Mesenchymal stem cell (in vitro differentiated cells and primary cell): ENCODE results near the gene HSPG2.
A peak's percentile ranks its signal among the peaks of the same experiment; 100 is the strongest.

ENCODE experiments used
- DNase-seq: peaks from one replicate; pipeline ENCODE4 v3.0.0-alpha.2; 2013
- H2AFZ ChIP-seq: one replicate; pipeline ENCODE4 v1.6.1; 2013; ENCODE audit warnings: low read depth, mild to moderate bottlenecking, control low read depth, inconsistent platforms, low read length, moderate library complexity
- H2AK5ac ChIP-seq: 2 replicates; pipeline ENCODE4 v1.6.1; 2013; ENCODE audit warnings: low read length, moderate library complexity, mild to moderate bottlenecking, inconsistent platforms; ENCODE audit not compliant: severe bottlenecking
- H2BK120ac ChIP-seq: one replicate; pipeline ENCODE4 v1.6.1; 2013; ENCODE audit warnings: low read depth, mild to moderate bottlenecking, inconsistent platforms, low read length, moderate library complexity
- H2BK12ac ChIP-seq, 2 experiments: one replicate each; pipeline ENCODE4 v1.6.1; 2013; ENCODE audit warnings: inconsistent platforms in 2 of 2, low read length in 2 of 2, mild to moderate bottlenecking in 2 of 2, moderate library complexity in 2 of 2, control low read depth in 1 of 2
- H2BK15ac ChIP-seq: one replicate; pipeline ENCODE4 v1.6.1; 2013; ENCODE audit warnings: mild to moderate bottlenecking, low read depth, inconsistent platforms; ENCODE audit not compliant: poor library complexity, severe bottlenecking
- H2BK5ac ChIP-seq: 2 replicates; pipeline ENCODE4 v1.6.1; 2013; ENCODE audit warnings: low read depth, mild to moderate bottlenecking, low read length, control low read depth, inconsistent platforms; ENCODE audit not compliant: poor library complexity, severe bottlenecking
- H3K14ac ChIP-seq, 2 experiments: one replicate each; pipeline ENCODE4 v1.6.1; 2013; ENCODE audit warnings: inconsistent platforms in 2 of 2, low read length in 2 of 2, control low read depth in 1 of 2, mild to moderate bottlenecking in 1 of 2, moderate library complexity in 1 of 2
- H3K18ac ChIP-seq, 2 experiments: one replicate each; pipeline ENCODE4 v1.6.1; 2013; ENCODE audit warnings: inconsistent platforms in 2 of 2, low read length in 2 of 2, control low read depth in 1 of 2, low read depth in 1 of 2, mild to moderate bottlenecking in 1 of 2
- H3K23ac ChIP-seq, 2 experiments: one replicate each; pipeline ENCODE4 v1.6.1; 2013; ENCODE audit warnings: inconsistent platforms in 2 of 2, low read length in 2 of 2, mild to moderate bottlenecking in 2 of 2, moderate library complexity in 2 of 2, control low read depth in 1 of 2
- H3K27ac ChIP-seq: 2 replicates; pipeline ENCODE4 v1.5.1; 2013; ENCODE audit warnings: mild to moderate bottlenecking, moderate library complexity, low read length, control low read depth, inconsistent platforms; ENCODE audit not compliant: poor library complexity, severe bottlenecking
- H3K27me3 ChIP-seq, 2 experiments: 2 replicates each; pipeline versions ENCODE4 v1.6.1 to v1.7.0; 2013; ENCODE audit warnings: low read length in 2 of 2, mild to moderate bottlenecking in 2 of 2, moderate library complexity in 2 of 2, control low read depth in 1 of 2, inconsistent platforms in 1 of 2; ENCODE audit not compliant: control insufficient read depth in 1 of 2, insufficient read depth in 1 of 2
- H3K36me3 ChIP-seq, 2 experiments: 2 replicates each; pipeline versions ENCODE4 v1.6.1 to v1.7.0; 2013; ENCODE audit warnings: low read length in 2 of 2, control low read depth in 1 of 2, inconsistent platforms in 1 of 2, low read depth in 1 of 2, mild to moderate bottlenecking in 1 of 2; ENCODE audit not compliant: insufficient read depth in 2 of 2, control insufficient read depth in 1 of 2
- H3K4ac ChIP-seq, 2 experiments: one replicate each; pipeline ENCODE4 v1.6.1; 2013; ENCODE audit warnings: inconsistent platforms in 2 of 2, low read length in 2 of 2, mild to moderate bottlenecking in 2 of 2, moderate library complexity in 2 of 2, control low read depth in 1 of 2, low read depth in 1 of 2
- H3K4me1 ChIP-seq: 2 replicates; pipeline ENCODE4 v1.6.1; 2013; ENCODE audit warnings: low read depth, low read length, control low read depth; ENCODE audit not compliant: control insufficient read depth, insufficient read depth
- H3K4me2 ChIP-seq: 2 replicates; pipeline ENCODE4 v1.6.1; 2013; ENCODE audit warnings: low read length, mild to moderate bottlenecking, inconsistent platforms; ENCODE audit not compliant: poor library complexity, severe bottlenecking
- H3K4me3 ChIP-seq, 2 experiments: 2 replicates each; pipeline versions ENCODE4 v1.5.1 to v1.7.0; 2013; ENCODE audit warnings: low read length in 2 of 2, mild to moderate bottlenecking in 2 of 2, control low read depth in 1 of 2, low read depth in 1 of 2; ENCODE audit not compliant: insufficient read depth in 1 of 2
- H3K79me1 ChIP-seq: replicated peaks from 2 replicates; pipeline ENCODE4 v1.6.1; 2013; ENCODE audit warnings: mild to moderate bottlenecking, control low read depth, low read length, inconsistent platforms; ENCODE audit not compliant: poor library complexity, severe bottlenecking
- H3K9ac ChIP-seq: 2 replicates; pipeline ENCODE4 v1.7.0; 2013; ENCODE audit warnings: mild to moderate bottlenecking, low read length, moderate library complexity
- H3K9me3 ChIP-seq: 2 replicates; pipeline ENCODE4 v1.7.0; 2013; ENCODE audit warnings: mild to moderate bottlenecking, low read length; ENCODE audit not compliant: control insufficient read depth
- H4K8ac ChIP-seq: one replicate; pipeline ENCODE4 v1.6.1; 2013; ENCODE audit warnings: inconsistent platforms, mild to moderate bottlenecking, low read length, moderate library complexity
- H4K91ac ChIP-seq: one replicate; pipeline ENCODE4 v1.6.1; 2013; ENCODE audit warnings: mild to moderate bottlenecking, low read length, inconsistent platforms
- WGBS: methylation state at CpG from one replicate; pipeline ENCODE4 v1.1.7; 2013; ENCODE audit warnings: mixed read lengths; 5-methylcytosine and 5-hydroxymethylcytosine counted together

The HSPG2 gene

GRCh38 chr1:21935393-21935804 is 1.7 kb downstream of the HSPG2 start:
- peak overlapping the region; percentile 94 for H3K9ac ChIP-seq
- H3K18ac ChIP-seq, result peak overlapping the region; percentile 52 to 68
- peaks cover 2 to 9% of the 10 kb centered on the region in 2 experiments for H3K36me3 ChIP-seq
- peak overlapping the region in 1 of 2 experiments; percentile 84 for H3K4ac ChIP-seq
- no peaks in the 10 kb centered on the region for H3K79me1 ChIP-seq
- H3K4me2 ChIP-seq, result peak overlapping the region; percentile 90
- peak overlapping the region; percentile 92 for H2AK5ac ChIP-seq
- H2BK5ac ChIP-seq, result peak overlapping the region; percentile 53
- peak; percentile 42 for DNase-seq
- H4K8ac ChIP-seq, result no peak overlapping the region
- no peak overlapping the region for H2BK120ac ChIP-seq
- peak overlapping the region in 1 of 2 experiments; percentile 74 for H2BK12ac ChIP-seq
- WGBS, result 51% methylated on average over 10 of the region's 10 CpGs
- H2BK15ac ChIP-seq, result peak overlapping the region; percentile 12
- H4K91ac ChIP-seq, result peak overlapping the region; percentile 55
- peak overlapping the region in 1 of 2 experiments; percentile 45 for H3K14ac ChIP-seq
- peaks cover 68% of the 10 kb centered on the region for H3K4me1 ChIP-seq
- no peak overlapping the region for H3K23ac ChIP-seq
- H3K27me3 ChIP-seq, result no peaks in the 10 kb centered on the region
- H3K4me3 ChIP-seq, result peak overlapping the region; percentile 83 to 97
- H2AFZ ChIP-seq, result no peak overlapping the region
- no peaks in the 10 kb centered on the region for H3K9me3 ChIP-seq
- peak overlapping the region; percentile 79 for H3K27ac ChIP-seq

- H2BK15ac ChIP-seq, result peak overlapping the region; percentile 83
- peak overlapping the region; percentile 66 for H2BK120ac ChIP-seq
- H3K9me3 ChIP-seq, result no peaks in the 10 kb centered on the region
- peak overlapping the region; percentile 95 for H2AK5ac ChIP-seq
- H3K4me2 ChIP-seq, result peak overlapping the region; percentile 19
- H2BK12ac ChIP-seq, result peak overlapping the region; percentile 75 to 88
- no peaks in the 10 kb centered on the region for H3K79me1 ChIP-seq
- H3K4me3 ChIP-seq, result peak overlapping the region; percentile 27 to 68
- H3K9ac ChIP-seq, result peak overlapping the region; percentile 94
- H3K36me3 ChIP-seq, result peaks cover 7 to 20% of the 10 kb centered on the region in 2 experiments
- H3K4ac ChIP-seq, result peak overlapping the region in 1 of 2 experiments; percentile 77
- peak overlapping the region in 1 of 2 experiments; percentile 72 for H3K14ac ChIP-seq
- no peak overlapping the region for H3K23ac ChIP-seq
- 53% methylated on average over 16 of the region's 19 CpGs for WGBS
- no peak for DNase-seq
- H2BK5ac ChIP-seq, result peak overlapping the region; percentile 61
- H4K8ac ChIP-seq, result peak overlapping the region; percentile 90
- H4K91ac ChIP-seq, result peak overlapping the region; percentile 96
- H3K27me3 ChIP-seq, result no peaks in the 10 kb centered on the region
- peaks cover 66% of the 10 kb centered on the region for H3K4me1 ChIP-seq
- H2AFZ ChIP-seq, result no peak overlapping the region
- peak overlapping the region; percentile 81 to 87 for H3K18ac ChIP-seq
- peak overlapping the region; percentile 99 for H3K27ac ChIP-seq
These were observed 3.5 kb downstream of the HSPG2 start for GRCh38 chr1:21933397-21934248.

DNA sequence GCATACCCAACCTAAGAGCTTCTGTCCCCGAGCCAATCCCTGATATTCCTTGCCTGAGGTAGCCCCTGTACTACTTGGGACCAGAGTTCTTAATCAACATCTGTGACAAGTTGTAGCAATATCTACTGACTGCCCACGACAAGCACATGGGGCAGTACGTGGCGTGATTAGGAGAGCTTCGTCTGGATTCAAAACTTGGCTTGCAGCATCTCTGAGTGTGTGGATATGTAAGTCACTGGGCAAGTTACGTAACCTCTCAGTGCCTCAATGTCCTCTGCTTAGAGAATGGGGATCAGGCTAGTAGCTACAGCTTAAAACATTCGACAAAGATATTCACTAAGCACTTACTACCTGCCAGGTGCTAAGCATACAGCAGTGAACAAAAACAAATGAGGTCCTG is 5.0 kb downstream of the HSPG2 start:
- peak overlapping the region; percentile 58 for H2BK120ac ChIP-seq
- no peak overlapping the region for H3K4me2 ChIP-seq
- H3K18ac ChIP-seq, result peak overlapping the region; percentile 14 to 77
- H2AFZ ChIP-seq, result no peak overlapping the region
- no peak overlapping the region for H2BK15ac ChIP-seq
- peaks cover 7 to 32% of the 10 kb centered on the region in 2 experiments for H3K36me3 ChIP-seq
- H4K8ac ChIP-seq, result peak overlapping the region; percentile 74
- H3K4me3 ChIP-seq, result peak overlapping the region in 1 of 2 experiments; percentile 21
- H2AK5ac ChIP-seq, result peak overlapping the region; percentile 87
- peaks cover 68% of the 10 kb centered on the region for H3K4me1 ChIP-seq
- H3K9ac ChIP-seq, result peak overlapping the region; percentile 94
- H2BK12ac ChIP-seq, result peak overlapping the region; percentile 35 to 90
- peak overlapping the region; percentile 37 for H4K91ac ChIP-seq
- peaks cover 3% of the 10 kb centered on the region for H3K79me1 ChIP-seq
- H3K14ac ChIP-seq, result no peak overlapping the region
- peak overlapping the region; percentile 10 for H2BK5ac ChIP-seq
- H3K9me3 ChIP-seq, result no peaks in the 10 kb centered on the region
- DNase-seq, result peak; percentile 90
- WGBS, result 70% methylated on average over 7 of the region's 7 CpGs
- no peak overlapping the region for H3K23ac ChIP-seq
- peak overlapping the region in 1 of 2 experiments; percentile 21 for H3K4ac ChIP-seq
- H3K27ac ChIP-seq, result peak overlapping the region; percentile 99
- H3K27me3 ChIP-seq, result no peaks in the 10 kb centered on the region
